ENCODE data around the gene BBS1.

Gene BBS1

GRCh38 chr11:66468691-66469090 lies 41.7 kb upstream of the BBS1 start:
- no peak for DNase-seq (ENCODE audit: low read depth, low spot score)
- H3K9me3 ChIP-seq (ENCODE audit: control insufficient read depth, insufficient read depth, low read length): no peaks in the 10 kb centered on the region
- WGBS (ENCODE audit: insufficient coverage, insufficient read length): no CpG with 5 or more reads among the region's 6 CpGs
- peaks cover 7% of the 10 kb centered on the region; the same call in 1 of the 2 replicates for H3K4me1 ChIP-seq (ENCODE audit: control insufficient read depth, insufficient read depth, low read length)
- peaks cover 4% of the 10 kb centered on the region for H3K36me3 ChIP-seq (ENCODE audit: control insufficient read depth, insufficient read depth, low read length)
- no peak overlapping the region for H3K27ac ChIP-seq (ENCODE audit: low read length)
- no peak overlapping the region for H3K4me3 ChIP-seq (ENCODE audit: low read length)
- no peaks in the 10 kb centered on the region for H3K27me3 ChIP-seq (ENCODE audit: control insufficient read depth, insufficient read depth, low read length)

GRCh38 chr11:66469441-66469840 lies 41.0 kb upstream of the BBS1 start:
- Histone ChIP-seq H3K36me3 (ENCODE audit: control insufficient read depth, insufficient read depth, low read length) (peaks cover 10% of the 10 kb centered on the region), H3K4me1 (ENCODE audit: control insufficient read depth, insufficient read depth, low read length) (peaks cover 7% of the 10 kb centered on the region; the same call in 1 of the 2 replicates), H3K27me3 (ENCODE audit: control insufficient read depth, insufficient read depth, low read length) (no peaks in the 10 kb centered on the region), H3K4me3 (ENCODE audit: low read length) (no peak overlapping the region), H3K9me3 (ENCODE audit: control insufficient read depth, insufficient read depth, low read length) (no peaks in the 10 kb centered on the region), H3K27ac (ENCODE audit: low read length) (no peak overlapping the region)
- WGBS (ENCODE audit: insufficient coverage, insufficient read length): no CpG with 5 or more reads among the region's 1 CpG
- DNase-seq (ENCODE audit: low read depth, low spot score): no peak

- WGBS (ENCODE audit: insufficient coverage, insufficient read length): no CpG with 5 or more reads among the region's 3 CpGs
- H3K4me1 ChIP-seq (ENCODE audit: control insufficient read depth, insufficient read depth, low read length): peaks cover 7% of the 10 kb centered on the region; the same call in 1 of the 2 replicates
- no peaks in the 10 kb centered on the region for H3K27me3 ChIP-seq (ENCODE audit: control insufficient read depth, insufficient read depth, low read length)
- H3K9me3 ChIP-seq (ENCODE audit: control insufficient read depth, insufficient read depth, low read length): no peaks in the 10 kb centered on the region
- no peak for DNase-seq (ENCODE audit: low read depth, low spot score)
- H3K4me3 ChIP-seq (ENCODE audit: low read length): no peak overlapping the region
- H3K36me3 ChIP-seq (ENCODE audit: control insufficient read depth, insufficient read depth, low read length): peaks cover 10% of the 10 kb centered on the region
- H3K27ac ChIP-seq (ENCODE audit: low read length): no peak overlapping the region
Observed at GRCh38 chr11:66470015-66470414, 40.4 kb upstream of the BBS1 start.

GRCh38 chr11:66471142-66471541 lies 39.3 kb upstream of the BBS1 start:
- Histone ChIP-seq H3K9me3 (ENCODE audit: control insufficient read depth, insufficient read depth, low read length) (no peaks in the 10 kb centered on the region), H3K27ac (ENCODE audit: low read length) (no peak overlapping the region), H3K4me3 (ENCODE audit: low read length) (no peak overlapping the region), H3K36me3 (ENCODE audit: control insufficient read depth, insufficient read depth, low read length) (peaks cover 13% of the 10 kb centered on the region), H3K4me1 (ENCODE audit: control insufficient read depth, insufficient read depth, low read length) (peaks cover 4% of the 10 kb centered on the region; the same call in 1 of the 2 replicates), H3K27me3 (ENCODE audit: control insufficient read depth, insufficient read depth, low read length) (no peaks in the 10 kb centered on the region)
- no CpG with 5 or more reads among the region's 16 CpGs for WGBS (ENCODE audit: insufficient coverage, insufficient read length)
- DNase-seq (ENCODE audit: low read depth, low spot score): no peak

GRCh38 chr11:66472054-66472453 lies 38.4 kb upstream of the BBS1 start:
- Histone ChIP-seq H3K27ac (ENCODE audit: low read length) (no peak overlapping the region), H3K36me3 (ENCODE audit: control insufficient read depth, insufficient read depth, low read length) (peaks cover 13% of the 10 kb centered on the region), H3K27me3 (ENCODE audit: control insufficient read depth, insufficient read depth, low read length) (no peaks in the 10 kb centered on the region), H3K9me3 (ENCODE audit: control insufficient read depth, insufficient read depth, low read length) (no peaks in the 10 kb centered on the region), H3K4me3 (ENCODE audit: low read length) (no peak overlapping the region), H3K4me1 (ENCODE audit: control insufficient read depth, insufficient read depth, low read length) (peaks cover 4% of the 10 kb centered on the region; the same call in 1 of the 2 replicates)
- no CpG with 5 or more reads among the region's 9 CpGs for WGBS (ENCODE audit: insufficient coverage, insufficient read length)
- DNase-seq (ENCODE audit: low read depth, low spot score): no peak

GRCh38 chr11:66473167-66473566 lies 37.3 kb upstream of the BBS1 start:
- Histone ChIP-seq H3K36me3 (ENCODE audit: control insufficient read depth, insufficient read depth, low read length) (peaks cover 13% of the 10 kb centered on the region), H3K27me3 (ENCODE audit: control insufficient read depth, insufficient read depth, low read length) (no peaks in the 10 kb centered on the region), H3K4me3 (ENCODE audit: low read length) (no peak overlapping the region), H3K27ac (ENCODE audit: low read length) (no peak overlapping the region), H3K9me3 (ENCODE audit: control insufficient read depth, insufficient read depth, low read length) (no peaks in the 10 kb centered on the region), H3K4me1 (ENCODE audit: control insufficient read depth, insufficient read depth, low read length) (peaks cover 2% of the 10 kb centered on the region; the same call in 1 of the 2 replicates)
- DNase-seq (ENCODE audit: low read depth, low spot score): no peak
- no CpG with 5 or more reads among the region's 11 CpGs for WGBS (ENCODE audit: insufficient coverage, insufficient read length)

- Histone ChIP-seq H3K27ac (ENCODE audit: low read length) (no peak overlapping the region), H3K9me3 (ENCODE audit: control insufficient read depth, insufficient read depth, low read length) (no peaks in the 10 kb centered on the region), H3K27me3 (ENCODE audit: control insufficient read depth, insufficient read depth, low read length) (no peaks in the 10 kb centered on the region), H3K4me1 (ENCODE audit: control insufficient read depth, insufficient read depth, low read length) (peaks cover 2% of the 10 kb centered on the region; the same call in 1 of the 2 replicates), H3K4me3 (ENCODE audit: low read length) (no peak overlapping the region), H3K36me3 (ENCODE audit: control insufficient read depth, insufficient read depth, low read length) (peaks cover 13% of the 10 kb centered on the region)
- no CpG with 5 or more reads among the region's 20 CpGs for WGBS (ENCODE audit: insufficient coverage, insufficient read length)
- no peak for DNase-seq (ENCODE audit: low read depth, low spot score)
Observed at GRCh38 chr11:66473608-66474515, 36.6 kb upstream of the BBS1 start.

GRCh38 chr11:66475349-66476172 lies 34.9 kb upstream of the BBS1 start:
- DNase-seq (ENCODE audit: low read depth, low spot score): no peak
- Histone ChIP-seq H3K27ac (ENCODE audit: low read length) (no peak overlapping the region), H3K36me3 (ENCODE audit: control insufficient read depth, insufficient read depth, low read length) (peaks cover 13% of the 10 kb centered on the region), H3K4me3 (ENCODE audit: low read length) (no peak overlapping the region), H3K4me1 (ENCODE audit: control insufficient read depth, insufficient read depth, low read length) (peaks cover 2% of the 10 kb centered on the region), H3K9me3 (ENCODE audit: control insufficient read depth, insufficient read depth, low read length) (no peaks in the 10 kb centered on the region), H3K27me3 (ENCODE audit: control insufficient read depth, insufficient read depth, low read length) (no peaks in the 10 kb centered on the region)
- no CpG with 5 or more reads among the region's 44 CpGs for WGBS (ENCODE audit: insufficient coverage, insufficient read length)

GRCh38 chr11:66476173-66476840 lies 34.1 kb upstream of the BBS1 start:
- DNase-seq (ENCODE audit: low read depth, low spot score): no peak
- Histone ChIP-seq H3K27me3 (ENCODE audit: control insufficient read depth, insufficient read depth, low read length) (no peaks in the 10 kb centered on the region), H3K36me3 (ENCODE audit: control insufficient read depth, insufficient read depth, low read length) (peaks cover 13% of the 10 kb centered on the region), H3K4me3 (ENCODE audit: low read length) (no peak overlapping the region), H3K27ac (ENCODE audit: low read length) (no peak overlapping the region), H3K4me1 (ENCODE audit: control insufficient read depth, insufficient read depth, low read length) (peaks cover 2% of the 10 kb centered on the region), H3K9me3 (ENCODE audit: control insufficient read depth, insufficient read depth, low read length) (no peaks in the 10 kb centered on the region)
- no CpG with 5 or more reads among the region's 10 CpGs for WGBS (ENCODE audit: insufficient coverage, insufficient read length)

GRCh38 chr11:66476841-66477251 lies 33.6 kb upstream of the BBS1 start:
- Histone ChIP-seq H3K36me3 (ENCODE audit: control insufficient read depth, insufficient read depth, low read length) (peaks cover 13% of the 10 kb centered on the region), H3K27me3 (ENCODE audit: control insufficient read depth, insufficient read depth, low read length) (no peaks in the 10 kb centered on the region), H3K4me1 (ENCODE audit: control insufficient read depth, insufficient read depth, low read length) (peaks cover 2% of the 10 kb centered on the region), H3K27ac (ENCODE audit: low read length) (no peak overlapping the region), H3K9me3 (ENCODE audit: control insufficient read depth, insufficient read depth, low read length) (no peaks in the 10 kb centered on the region), H3K4me3 (ENCODE audit: low read length) (no peak overlapping the region)
- WGBS (ENCODE audit: insufficient coverage, insufficient read length): no CpG with 5 or more reads among the region's 9 CpGs
- no peak for DNase-seq (ENCODE audit: low read depth, low spot score)
